SIG-M5 treated with dmso at 0.1 percent for 504 hours (cell line): ENCODE results near the gene DEGS1.
A peak's percentile ranks its signal among the peaks of the same experiment; 100 is the strongest.

Experiments
- DNase-seq: peaks from one replicate; lab custom pipeline; 2025; ENCODE audit not compliant: unreplicated experiment; lab: John Stamatoyannopoulos, UW

DEGS1 gene

GRCh38 chr1:224182866-224183590 lies at the start of gene DEGS1:
TSS of gene DEGS1 (plus strand) at chr1:224183240. CDS start at chr1:224183337, 97 bp downstream.
- peak; percentile 86 for DNase-seq

GRCh38 chr1:224133741-224134299 lies 49.2 kb upstream of the DEGS1 start:
- no peak for DNase-seq

- no peak for DNase-seq
Observed at GRCh38 chr1:224137518-224137917, 45.5 kb upstream of the DEGS1 start.

- no peak for DNase-seq
Observed at GRCh38 chr1:224138198-224138597, 44.8 kb upstream of the DEGS1 start.

DNA sequence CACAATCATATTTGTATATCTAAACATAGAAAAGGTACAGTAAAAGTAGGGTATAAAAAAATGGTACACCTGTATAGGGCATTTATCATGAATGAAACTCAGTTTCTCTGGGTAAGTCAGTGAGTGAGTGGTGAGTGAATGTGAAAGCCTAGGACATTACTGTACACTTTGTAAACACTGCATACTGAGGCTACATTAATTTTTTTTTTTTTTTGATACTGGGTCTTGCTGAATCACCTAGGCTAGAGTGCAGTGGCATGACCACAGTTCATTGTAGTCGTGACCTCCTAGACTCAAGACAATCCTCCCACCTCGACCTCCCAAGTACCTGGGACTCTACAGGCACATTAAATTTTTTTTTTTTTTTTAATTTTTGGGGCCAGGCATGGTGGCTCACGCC lies 41.3 kb upstream of the DEGS1 start:
- DNase-seq = no peak

DNA sequence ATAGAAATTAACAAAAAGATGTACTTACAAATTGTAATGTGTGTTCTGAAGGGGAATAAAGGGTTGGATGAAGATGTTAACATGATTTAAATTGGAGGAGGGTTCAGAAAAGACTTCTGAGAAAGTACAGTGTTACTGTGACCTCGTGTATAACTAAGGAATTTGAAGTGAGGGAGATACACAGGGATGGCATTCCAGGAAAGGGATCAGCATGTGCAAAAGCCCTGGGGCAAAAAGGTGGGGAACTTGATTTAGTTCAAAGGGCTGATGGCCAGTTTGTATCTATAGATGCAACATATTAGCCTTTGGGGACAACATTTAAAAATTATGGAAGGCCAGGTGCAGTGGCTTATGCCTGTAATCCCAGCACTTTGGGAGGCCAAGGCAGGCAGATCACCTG lies 33.3 kb upstream of the DEGS1 start:
- DNase-seq = no peak

DNA sequence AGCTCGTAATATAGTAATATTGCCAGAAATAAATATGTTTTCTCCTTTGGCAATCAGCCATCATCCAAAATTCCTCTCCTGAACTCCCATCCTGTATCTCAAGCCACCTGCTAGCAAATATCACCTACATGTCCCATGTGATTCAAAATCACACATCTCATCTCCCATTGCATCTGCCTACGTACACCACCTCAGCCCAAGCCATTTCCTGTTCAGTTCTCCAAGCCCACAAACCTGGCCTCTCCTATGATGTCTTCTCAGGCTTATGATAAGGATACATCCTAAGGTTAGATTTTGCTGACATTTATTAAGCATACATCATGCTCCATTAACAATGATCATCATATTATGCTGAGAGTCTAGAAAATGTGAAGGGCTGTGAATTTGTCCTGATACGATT lies 31.9 kb upstream of the DEGS1 start:
- DNase-seq = no peak

DNA sequence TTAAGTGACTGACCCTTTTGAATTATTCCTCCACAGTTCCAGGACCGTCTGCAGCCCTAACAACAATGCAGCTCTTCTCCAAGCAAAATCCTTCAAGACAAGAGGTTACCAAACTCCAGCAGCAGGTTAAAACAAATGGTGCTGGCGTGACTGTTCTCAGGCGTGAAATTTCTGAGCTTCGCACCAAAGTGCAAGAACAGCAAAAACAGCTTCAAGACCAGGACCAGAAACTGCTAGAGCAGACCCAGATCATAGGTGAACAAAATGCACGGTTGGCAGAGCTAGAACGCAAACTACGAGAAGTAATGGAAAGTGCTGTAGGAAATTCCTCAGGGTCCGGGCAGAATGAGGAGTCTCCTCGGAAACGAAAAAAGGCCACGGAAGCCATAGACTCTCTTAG lies 25.7 kb upstream of the DEGS1 start:
- no peak for DNase-seq

GRCh38 chr1:224159541-224159940 lies 23.5 kb upstream of the DEGS1 start:
- DNase-seq = no peak

GRCh38 chr1:224160171-224160682 lies 22.8 kb upstream of the DEGS1 start:
- DNase-seq = no peak

GRCh38 chr1:224162768-224163167 lies 20.3 kb upstream of the DEGS1 start:
- DNase-seq = no peak

DNA sequence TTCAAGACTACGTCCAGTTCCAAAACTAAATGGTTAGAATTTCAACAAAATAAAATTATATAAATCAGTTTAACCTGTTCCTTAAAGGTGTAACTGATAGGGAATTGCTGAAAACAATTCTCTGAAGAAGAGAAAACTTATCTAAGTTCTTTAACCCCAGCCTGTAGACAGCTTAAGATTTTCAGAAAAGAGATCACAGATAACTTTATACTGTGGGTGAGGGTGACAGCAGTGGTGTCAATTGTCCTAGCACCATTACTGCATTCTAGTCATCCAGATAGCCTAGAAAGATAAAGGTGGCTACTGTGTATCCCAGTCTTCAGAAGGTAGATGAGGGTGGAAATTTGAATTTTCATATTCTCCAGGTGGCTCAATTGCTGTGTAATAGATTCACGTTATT lies 19.7 kb upstream of the DEGS1 start:
- no peak for DNase-seq

DNA sequence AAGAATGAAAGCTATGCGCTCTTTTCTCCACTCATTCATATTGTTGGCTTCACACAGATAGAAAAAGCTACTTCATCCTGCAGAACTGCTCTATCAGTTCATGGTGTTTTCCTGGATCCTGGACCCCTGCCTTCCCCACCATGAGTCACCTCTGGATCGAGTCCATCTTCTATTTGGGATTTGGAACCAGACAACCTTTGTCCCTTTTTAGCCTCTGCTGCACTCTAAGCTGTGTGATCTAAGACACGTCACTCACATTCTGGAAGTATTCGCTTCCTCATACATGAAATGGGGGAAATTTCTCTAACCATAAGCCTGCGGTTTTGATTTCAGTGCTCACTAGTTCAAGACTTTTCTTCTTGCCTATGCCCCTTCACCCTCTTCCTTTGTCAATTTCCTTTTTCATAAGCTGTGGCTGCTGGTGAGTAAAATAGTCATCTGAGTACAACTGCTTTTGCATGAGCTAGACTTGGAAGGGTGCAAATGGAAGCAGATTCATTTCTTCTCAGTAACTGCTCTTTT lies 14.1 kb upstream of the DEGS1 start:
- DNase-seq = peak; percentile 99

DNA sequence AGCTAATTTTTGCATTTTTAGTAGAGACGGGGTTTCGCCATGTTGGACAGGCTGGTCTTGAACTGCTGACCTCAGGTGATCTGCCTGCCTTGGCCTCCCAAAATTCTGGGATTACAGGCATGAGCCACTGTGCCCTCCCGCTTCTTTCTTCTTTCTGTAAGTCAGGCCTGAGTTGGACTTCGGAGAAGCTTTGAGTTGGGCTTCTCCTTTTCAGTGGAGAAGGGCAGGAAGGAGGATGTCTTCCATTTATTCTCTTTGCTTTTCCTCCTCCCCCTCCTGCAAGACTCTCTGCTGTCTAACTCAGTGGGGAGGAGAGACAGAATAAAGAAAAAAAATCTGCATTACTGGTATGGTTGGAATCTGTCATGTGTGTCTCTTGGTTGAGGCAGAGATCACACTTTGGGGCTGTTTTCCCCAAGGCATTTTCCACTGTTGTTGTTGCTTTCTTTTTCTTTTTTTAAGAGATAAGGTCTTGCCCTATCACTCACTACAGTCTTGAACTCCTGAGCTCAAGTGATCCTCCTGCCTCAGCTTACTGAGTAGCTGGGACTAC lies 13.2 kb upstream of the DEGS1 start:
- DNase-seq = no peak

DNA sequence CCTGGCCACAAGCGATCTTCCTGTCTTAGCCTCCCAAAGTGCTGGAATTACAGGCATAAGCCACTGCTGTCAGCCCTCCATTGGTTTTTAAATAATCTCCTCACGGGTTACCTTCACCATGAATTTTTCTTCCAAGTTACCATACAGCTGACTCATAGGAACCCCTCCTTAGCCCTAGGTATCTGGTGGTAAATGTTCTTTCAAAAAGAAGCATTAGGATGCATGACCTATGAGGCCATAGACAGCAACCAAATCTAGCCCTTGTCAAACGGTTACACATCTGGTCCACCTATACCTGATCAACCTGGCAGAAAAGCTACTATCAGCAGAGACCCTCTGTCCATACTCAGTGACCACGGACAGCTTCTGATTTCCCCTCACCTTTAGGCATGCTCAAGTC lies 12.7 kb upstream of the DEGS1 start:
- no peak for DNase-seq

GRCh38 chr1:224170748-224171478 lies 12.1 kb upstream of the DEGS1 start:
- DNase-seq = peak; percentile 85

GRCh38 chr1:224172229-224172628 lies 10.8 kb upstream of the DEGS1 start:
- no peak for DNase-seq

DNA sequence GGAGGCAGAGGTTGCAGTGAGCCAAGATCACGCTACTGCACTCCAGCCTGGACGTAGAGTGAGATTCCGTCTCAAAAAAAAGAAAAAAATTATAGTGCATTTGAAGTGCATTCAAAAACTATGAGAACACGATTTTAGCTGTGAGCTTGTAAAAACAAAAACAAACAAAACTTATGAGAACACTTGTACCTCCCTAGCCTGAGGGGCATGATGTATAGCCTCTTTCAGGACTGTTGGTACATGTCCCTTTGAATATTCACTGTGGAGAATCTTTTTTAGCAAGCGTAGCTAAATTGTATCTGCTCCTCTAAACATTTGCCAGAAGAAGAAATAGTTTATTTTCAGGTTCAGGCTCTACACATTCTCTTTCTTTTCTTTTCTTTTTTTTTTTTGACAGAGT lies 9.5 kb upstream of the DEGS1 start:
- DNase-seq = no peak

- DNase-seq = no peak
Observed at GRCh38 chr1:224175617-224176016, 7.4 kb upstream of the DEGS1 start.

DNA sequence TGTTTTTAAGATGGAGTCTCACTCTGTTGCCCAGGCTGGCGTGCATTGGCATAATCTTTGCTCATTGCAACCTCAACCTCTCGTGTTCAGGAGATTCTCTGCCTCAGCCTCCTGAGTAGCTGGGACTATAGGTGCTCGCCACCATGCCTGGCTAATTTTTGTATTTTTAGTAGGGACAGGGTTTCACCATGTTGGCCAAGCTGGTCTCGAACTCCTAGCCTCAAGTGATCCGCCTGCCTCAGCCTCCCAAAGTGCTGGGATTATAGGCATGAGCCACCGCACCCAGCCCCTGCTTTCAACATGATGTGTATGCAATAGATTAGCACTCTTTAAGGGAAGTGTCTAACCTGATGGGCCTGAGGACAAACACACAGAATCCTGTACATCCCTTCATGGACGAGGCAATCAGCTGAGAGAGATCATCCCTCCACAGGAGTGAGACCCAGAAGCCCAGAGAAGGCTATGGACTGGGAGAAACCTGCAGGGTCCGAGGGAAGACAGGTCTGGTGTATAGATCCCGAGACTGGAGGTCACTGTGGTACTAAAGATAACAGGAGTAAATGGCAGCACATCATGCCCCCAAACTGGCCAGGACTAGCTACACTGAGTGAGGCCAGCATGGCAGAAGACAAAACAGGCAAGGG lies 5.6 kb upstream of the DEGS1 start:
- no peak for DNase-seq

GRCh38 chr1:224178894-224179293 lies 4.1 kb upstream of the DEGS1 start:
- no peak for DNase-seq
